GM23248 (cell line): ENCODE results near the gene ATAD3A. TPM values are rescaled to one million over a fixed set of nuclear protein-coding genes. Genes with fewer than 3 reads are reported as not detected.
"Not testable (repeated sequence)": the region's sequence is repeated elsewhere in the genome, so short reads cannot be mapped to it uniquely, and the experiment has no call there.

Source experiments
- DNase-seq: peaks from one replicate; pipeline ENCODE4 v3.0.0-alpha.2; 2015
- H2AFZ ChIP-seq: fragments of 200-600 bp; sonication (generic); 2 replicates; pipeline ENCODE4 v1.6.1; 2016; ENCODE audit warnings: antibody characterized with exemption
- H3F3A ChIP-seq: fragments of 200-600 bp; sonication (generic); 2 replicates; pipeline ENCODE4 v1.6.1; 2016; ENCODE audit warnings: mild to moderate bottlenecking, antibody characterized with exemption, mixed run types; ENCODE audit not compliant: insufficient read depth
- H3K27ac ChIP-seq: fragments of 200-600 bp; sonication (generic); 2 replicates; pipeline ENCODE4 v1.5.1; 2016; ENCODE audit warnings: mild to moderate bottlenecking
- H3K27me3 ChIP-seq: fragments of 200-600 bp; sonication (generic); replicated peaks from 2 replicates; pipeline ENCODE4 v1.6.1; 2016; ENCODE audit warnings: mild to moderate bottlenecking; ENCODE audit not compliant: insufficient read depth
- H3K36me3 ChIP-seq: fragments of 200-600 bp; sonication (generic); 2 replicates; pipeline ENCODE4 v1.6.1; 2016; ENCODE audit warnings: low read depth, mild to moderate bottlenecking
- H3K4me1 ChIP-seq: fragments of 200-600 bp; sonication (generic); 2 replicates; pipeline ENCODE4 v1.6.1; 2016; ENCODE audit warnings: mild to moderate bottlenecking; ENCODE audit not compliant: insufficient read depth
- H3K4me2 ChIP-seq: fragments of 200-600 bp; sonication (generic); one replicate; pipeline ENCODE4 v1.6.1; 2016; ENCODE audit warnings: mild to moderate bottlenecking; ENCODE audit not compliant: unreplicated experiment
- H3K4me3 ChIP-seq: fragments of 200-600 bp; sonication (generic); 2 replicates; pipeline ENCODE4 v1.5.1; 2016; ENCODE audit warnings: mild to moderate bottlenecking
- H3K79me2 ChIP-seq: fragments of 200-600 bp; sonication (generic); 2 replicates; pipeline ENCODE4 v1.6.1; 2016; ENCODE audit warnings: mild to moderate bottlenecking; ENCODE audit not compliant: insufficient read depth
- H3K9ac ChIP-seq: fragments of 200-600 bp; sonication (generic); 2 replicates; pipeline ENCODE4 v1.6.1; 2016; ENCODE audit warnings: mild to moderate bottlenecking
- H3K9me2 ChIP-seq: fragments of 200-600 bp; sonication (generic); 2 replicates; pipeline ENCODE4 v1.6.1; 2016; ENCODE audit warnings: mixed run types, mild to moderate bottlenecking, moderate library complexity; ENCODE audit not compliant: insufficient read depth
- H3K9me3 ChIP-seq: fragments of 200-600 bp; sonication (generic); one replicate; pipeline ENCODE4 v1.6.1; 2017; ENCODE audit warnings: low read depth
- H4K20me1 ChIP-seq: fragments of 200-600 bp; sonication (generic); 2 replicates; pipeline ENCODE4 v1.6.0; 2016; ENCODE audit not compliant: insufficient read depth
- EZH2 ChIP-seq: fragments of 200-600 bp; sonication (generic); IDR thresholded peaks from 2 replicates; pipeline ENCODE4 v1.6.1; 2018; ENCODE audit warnings: antibody characterized with exemption, mild to moderate bottlenecking; ENCODE audit not compliant: insufficient read depth, poor library complexity, severe bottlenecking
- EZH2phosphoT487 ChIP-seq: fragments of 200-600 bp; sonication (generic); IDR thresholded peaks from 2 replicates; pipeline ENCODE4 v1.6.1; 2018; ENCODE audit warnings: antibody characterized with exemption, moderate library complexity, mild to moderate bottlenecking, low read depth; ENCODE audit not compliant: insufficient read depth
- WGBS, 2 experiments: methylation state at CpG; one replicate each; pipeline ENCODE4 v1.1.6; 2015 to 2017; ENCODE audit warnings: low lambda C conversion rate in 2 of 2, low coverage in 1 of 2; ENCODE audit errors: missing lambda C conversion rate in 2 of 2; 5-methylcytosine and 5-hydroxymethylcytosine counted together
- in situ Hi-C: fragments of 300-500 bp; cut with MboI; formaldehyde crosslinking; loops from 2 replicates; pipeline ENCODE4 v1.15.0; 2020
- polyA plus RNA-seq: library from polyadenylated mRNA; unstranded; fragments of >200 nt; fragmentation: Nextera tagmentation; extraction: Ambion mirVana; gene quantifications from 2 replicates; pipeline ENCODE4 v1.2.1, GENCODE V29; 2016
- total RNA-seq: library from RNA; depleted of rRNA; stranded (reverse); fragments of >200 nt; shearing (Covaris generic); gene quantifications from 2 replicates; pipeline ENCODE4 v1.2.3, GENCODE V29; 2014

The ATAD3A gene
- total and polyA plus RNA-seq, 2 experiments from 2014 or later, result 42.8 to 45.8 TPM

DNA sequence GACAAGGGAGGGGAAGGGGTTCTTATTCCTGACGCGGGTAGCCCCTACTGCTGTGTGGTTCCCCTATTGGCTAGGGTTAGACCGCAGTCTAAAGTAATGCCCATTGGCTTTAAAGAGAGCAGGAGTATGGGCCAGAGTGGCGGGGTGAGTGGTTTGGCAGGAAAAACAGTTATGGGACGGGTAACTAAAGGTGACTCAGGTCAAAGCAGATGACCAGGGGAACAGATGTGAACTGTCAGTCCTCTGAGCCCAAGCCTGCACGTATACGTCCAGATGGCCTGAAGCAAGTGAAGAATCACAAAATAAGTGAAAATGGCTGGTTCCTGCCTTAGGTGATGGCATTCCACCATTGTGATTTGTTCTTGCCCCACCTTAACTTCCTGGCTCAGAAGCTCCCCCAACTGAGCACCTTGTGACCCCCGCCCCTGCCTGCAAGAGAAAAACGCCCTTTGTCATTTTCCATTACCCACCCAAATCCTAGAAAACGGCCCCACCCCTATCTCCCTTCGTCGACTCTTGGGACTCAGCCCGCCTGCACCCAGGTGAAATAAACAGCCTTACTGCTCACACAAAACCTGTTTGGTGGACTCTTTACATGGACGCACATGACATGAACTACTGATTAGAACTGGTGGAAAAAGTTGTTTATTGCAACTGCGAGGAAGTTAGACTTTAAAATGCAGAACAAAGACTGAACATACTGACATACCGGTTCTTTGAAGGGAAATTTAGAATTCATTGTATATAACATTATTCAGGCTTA, 41.2 kb upstream of the ATAD3A start:
- peak overlapping the region; percentile 98 for H3K4me2 ChIP-seq
- H3K27ac ChIP-seq, result peak overlapping the region; percentile 83
- H3K27me3 ChIP-seq, result no peaks in the 10 kb centered on the region
- peaks cover 42% of the 10 kb centered on the region for H3K79me2 ChIP-seq
- peak overlapping the region; percentile 94 for H2AFZ ChIP-seq
- peaks cover 13% of the 10 kb centered on the region for H3F3A ChIP-seq
- peak overlapping the region; percentile 86 for H3K9ac ChIP-seq
- H4K20me1 ChIP-seq, result no peaks in the 10 kb centered on the region
- in situ Hi-C loops, result no loop called here
- 24% methylated on average over 15 to 16 of the region's 16 CpGs for WGBS, 2 experiments
- H3K9me3 ChIP-seq, result no peaks in the 10 kb centered on the region
- H3K4me3 ChIP-seq, result peak overlapping the region; percentile 95
- H3K36me3 ChIP-seq, result no peaks in the 10 kb centered on the region
- TF ChIP-seq EZH2phosphoT487, result no peak
- no peak for TF ChIP-seq EZH2
- H3K9me2 ChIP-seq, result no peaks in the 10 kb centered on the region
- no peak for DNase-seq
- peaks cover 5% of the 10 kb centered on the region; the same call in 1 of the 2 replicates for H3K4me1 ChIP-seq

DNA sequence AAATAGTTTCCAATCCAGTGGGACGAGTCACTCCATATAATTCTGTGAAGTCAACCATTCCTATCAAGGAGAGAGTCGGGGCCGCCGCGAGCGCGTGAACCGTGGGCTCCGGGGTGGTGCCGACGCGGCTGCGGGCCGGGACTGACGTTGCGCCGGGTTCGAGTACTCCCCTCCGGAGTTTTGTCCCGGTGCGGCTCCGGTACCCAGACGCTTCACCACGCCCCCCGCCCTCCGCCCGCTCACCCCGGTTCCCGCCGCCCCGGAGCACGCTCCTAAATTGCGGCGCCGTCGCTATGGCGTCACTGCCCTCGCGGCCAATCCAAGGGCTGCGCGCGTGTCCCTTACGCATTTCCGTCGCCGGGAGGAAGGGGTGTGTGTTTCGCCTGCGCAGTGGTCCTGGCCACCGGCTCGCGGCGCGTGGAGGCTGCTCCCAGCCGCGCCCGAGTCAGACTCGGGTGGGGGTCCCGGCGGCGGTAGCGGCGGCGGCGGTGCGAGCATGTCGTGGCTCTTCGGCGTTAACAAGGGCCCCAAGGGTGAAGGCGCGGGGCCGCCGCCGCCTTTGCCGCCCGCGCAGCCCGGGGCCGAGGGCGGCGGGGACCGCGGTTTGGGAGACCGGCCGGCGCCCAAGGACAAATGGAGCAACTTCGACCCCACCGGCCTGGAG, 40.4 kb upstream of the ATAD3A start, which contains the start of gene ATAD3B:
ATAD3B (plus strand) TSS at position 377 of the 664 bp plus-strand sequence; CDS start at position 497, 120 bp downstream.
- no peak for TF ChIP-seq EZH2
- TF ChIP-seq EZH2phosphoT487, result no peak
- WGBS, 2 experiments, result 1 to 2% methylated on average over 14 to 53 of the region's 87 CpGs

GRCh38 chr1:1472053-1472876, 39.7 kb upstream of the ATAD3A start:
- Histone ChIP-seq H3K27ac (peak overlapping the region; percentile 83), H3K9ac (peak overlapping the region; percentile 86)

More for the DNA sequence above, 40.4 kb upstream of the ATAD3A start, which contains the start of gene ATAD3B:
- DNase-seq, result peak; percentile 97
- H3K27ac ChIP-seq, result peak within 1 kb of the TSS; percentile 83
- H3K36me3 ChIP-seq, result no peaks in the 10 kb centered on the region
- peaks cover 49% of the 10 kb centered on the region for H3K79me2 ChIP-seq
- no peaks in the 10 kb centered on the region for H3K9me3 ChIP-seq
- H3F3A ChIP-seq, result peaks cover 13% of the 10 kb centered on the region
- H3K9me2 ChIP-seq, result no peaks in the 10 kb centered on the region
- H2AFZ ChIP-seq, result peak within 1 kb of the TSS; percentile 94
- H3K27me3 ChIP-seq, result no peaks in the 10 kb centered on the region
- peak within 1 kb of the TSS; percentile 86 for H3K9ac ChIP-seq
- in situ Hi-C loops, result no loop called here
- H4K20me1 ChIP-seq, result no peaks in the 10 kb centered on the region
- H3K4me3 ChIP-seq, result peak within 1 kb of the TSS; percentile 95
- H3K4me2 ChIP-seq, result peak within 1 kb of the TSS; percentile 98
- H3K4me1 ChIP-seq, result peaks cover 5% of the 10 kb centered on the region; the same call in 1 of the 2 replicates

GRCh38 chr1:1476011-1476410, 36.0 kb upstream of the ATAD3A start:
- H3K36me3 ChIP-seq, H3K9ac ChIP-seq, H3K4me2 ChIP-seq, H3K9me3 ChIP-seq, H3K27ac ChIP-seq, H3K27me3 ChIP-seq, H2AFZ ChIP-seq, H3K9me2 ChIP-seq, in situ Hi-C loops, H3K4me3 ChIP-seq, H4K20me1 ChIP-seq, DNase-seq, H3K4me1 ChIP-seq: not testable (repeated sequence)
- 88 to 93% methylated on average over 12 to 14 of the region's 17 CpGs for WGBS, 2 experiments
- Histone ChIP-seq H3F3A (peaks cover 12% of the 10 kb centered on the region), H3K79me2 (peaks cover 76% of the 10 kb centered on the region)

More at GRCh38 chr1:1472053-1472876, 39.7 kb upstream of the ATAD3A start:
- Histone ChIP-seq H3K4me2 (peak overlapping the region; percentile 90), H3K79me2 (peaks cover 56% of the 10 kb centered on the region), H3F3A (peaks cover 13% of the 10 kb centered on the region), H3K4me3 (peak overlapping the region; percentile 95)
- H3K4me1 ChIP-seq, H4K20me1 ChIP-seq, H3K36me3 ChIP-seq, in situ Hi-C loops, H3K9me3 ChIP-seq, H3K27me3 ChIP-seq, H2AFZ ChIP-seq, H3K9me2 ChIP-seq: not testable (repeated sequence)
- 0 to 1% methylated on average over 21 to 33 of the region's 65 CpGs for WGBS, 2 experiments
- DNase-seq, result peak; percentile 36
